Measurements from ENCODE around the gene NEO1. TPM values are rescaled to one million over a fixed set of nuclear protein-coding genes. Genes with fewer than 3 reads are reported as not detected.

NEO1 gene
- total and polyA plus RNA-seq, 9 of the 15 experiments (the other 6 are each of a cell fraction or from before 2014, with no cell fraction given), result 0.08 to 1.7 (median 0.48) TPM

GRCh38 chr15:73051391-73051806 is 864 bp upstream of the NEO1 start:
- H3K9me1 ChIP-seq (ENCODE audit: control insufficient read depth, insufficient read depth, low read length), result no peaks in the 10 kb centered on the region
- peaks cover 10 to 15% of the 10 kb centered on the region in 2 experiments; a peak in 4 of 5 replicates for H3K27me3 ChIP-seq (ENCODE audit: control insufficient read depth in 2 of 2, insufficient read depth in 2 of 2, low read length in 2 of 2)
- no peaks in the 10 kb centered on the region for H4K20me1 ChIP-seq (replicated peaks; ENCODE audit: control insufficient read depth, insufficient read depth, low read length)
- no peaks in the 10 kb centered on the region for H3K36me3 ChIP-seq (ENCODE audit: control insufficient read depth, insufficient read depth, low read length)
- no peaks in the 10 kb centered on the region for H3K9me3 ChIP-seq (replicated peaks; ENCODE audit: control insufficient read depth, insufficient read depth, low read depth, low read length)
- H3K4me3 ChIP-seq, result peak overlapping the region; percentile 45
- intact Hi-C loops (cut with micrococcal nuclease), result no loop called here
- in situ Hi-C loops (cut with MboI), result no loop called here
- DNase-seq (ENCODE audit: extremely low read depth in 1 of 4, low spot score in 3 of 4) (peak in 2 of 4 experiments; percentile 31 to 42), FAIRE-seq (no peak), ATAC-seq (peak; percentile 47)
- no peak overlapping the region for H3K27ac ChIP-seq (ENCODE audit: extremely low read depth, low read depth, low read length)
- ChIA-PET CTCF (ENCODE audit: low intra/inter-chr PET ratio) (no interaction called here), POLR2A (no interaction called here)
- 0 out of 4 replicates have a peak overlapping the region, but pooled peaks of 1 of the 2 experiments have one; percentile 51 for H3K9ac ChIP-seq (ENCODE audit: insufficient read depth in 1 of 2, low read depth in 2 of 2, low read length in 2 of 2)
- 16% methylated on average over 18 of the region's 42 CpGs for WGBS (ENCODE audit: insufficient coverage, low coverage, missing lambda C conversion rate)
- BruUV-seq (replicated peaks), result no TSS peak
- H3K79me2 ChIP-seq (ENCODE audit: control insufficient read depth, insufficient read depth, low read length), result no peaks in the 10 kb centered on the region
- H3K4me1 ChIP-seq (replicated peaks in 1 of 2; ENCODE audit: control insufficient read depth in 2 of 2, insufficient read depth in 2 of 2, low read length in 2 of 2), result peaks cover 2 to 19% of the 10 kb centered on the region in 2 experiments; a peak in 4 of 5 replicates
- H3K4me2 ChIP-seq (ENCODE audit: insufficient read depth, low read length), result peak overlapping the region; percentile 59
- H2AFZ ChIP-seq (ENCODE audit: low read depth, low read length), result peak overlapping the region; percentile 84
- TF ChIP-seq ILF3 (IDR thresholded peaks at IDR 0.05; ENCODE audit: borderline replicate concordance) (no peak), E4F1 (CRISPR knock-in tag; IDR thresholded peaks at IDR 0.05; ENCODE audit: borderline replicate concordance) (no peak), ZBTB26 (CRISPR knock-in tag; IDR thresholded peaks at IDR 0.05) (no peak), GTF2A2 (tag; IDR thresholded peaks at IDR 0.05) (no peak), PRPF4 (IDR thresholded peaks at IDR 0.05; ENCODE audit: insufficient read depth, low read depth, low read length, poor library complexity, severe bottlenecking) (no peak), ZNF511 (CRISPR knock-in tag; IDR thresholded peaks at IDR 0.05) (no peak), KDM5B (IDR thresholded peaks at IDR 0.05; ENCODE audit: insufficient replicate concordance, low read depth, low read length) (no peak), IRF1 (CRISPR knock-in tag; IDR thresholded peaks at IDR 0.05; ENCODE audit: borderline replicate concordance) (no peak), ZNF324 (CRISPR knock-in tag; IDR thresholded peaks at IDR 0.05) (no peak), MCM7 (IDR thresholded peaks at IDR 0.05) (no peak), MXI1 (IDR thresholded peaks at IDR 0.05; ENCODE audit: low read depth, low read length) (no peak), ESRRB (CRISPR knock-in tag; IDR thresholded peaks at IDR 0.05; ENCODE audit: borderline replicate concordance) (no peak), CEBPB (tag; IDR thresholded peaks at IDR 0.05) (no peak), POLR2B (IDR thresholded peaks at IDR 0.05; ENCODE audit: low read depth, partially characterized antibody) (no peak), NFE2 (IDR thresholded peaks at IDR 0.05; ENCODE audit: low read depth) (no peak), RCOR1 (IDR thresholded peaks at IDR 0.05; ENCODE audit: borderline replicate concordance in 1 of 2, low read depth in 2 of 2, low read length in 2 of 2) (no peak), PHF20 (IDR thresholded peaks at IDR 0.05; ENCODE audit: partially characterized antibody) (no peak)
